Vagina (tissue), 2 donors: ENCODE data around the gene MYO1H. TPM values are rescaled to one million over a fixed set of nuclear protein-coding genes. Genes with fewer than 3 reads are reported as not detected.

Experiments
- DNase-seq, 2 donors: peaks; one replicate each; pipeline ENCODE4 v3.0.0-alpha.2; 2017; ENCODE audit errors: extremely low spot score in 2 of 2
- H3K27ac ChIP-seq: fragments of 200-600 bp; sonication (generic); one replicate; pipeline ENCODE4 v1.5.1; 2019
- H3K27me3 ChIP-seq: fragments of 200-600 bp; sonication (generic); one replicate; pipeline ENCODE4 v1.5.1; 2019
- H3K36me3 ChIP-seq, 2 donors: fragments of 200-600 bp; sonication (generic); one replicate each; pipeline ENCODE4 v1.5.1; 2017 to 2019
- H3K4me1 ChIP-seq: fragments of 200-600 bp; sonication (generic); one replicate; pipeline ENCODE4 v1.5.1; 2019
- H3K4me3 ChIP-seq, 2 donors: fragments of 200-600 bp; sonication (generic); 1 replicate in 1 of 2; 2 replicates in 1 of 2; pipeline ENCODE4 v1.5.1; 2016 to 2019
- H3K9me3 ChIP-seq: fragments of 200-600 bp; sonication (generic); one replicate; pipeline ENCODE4 v1.5.1; 2019
- POLR2A ChIP-seq, 2 donors: fragments of 450-650 bp; IDR thresholded peaks; one replicate each; pipeline ENCODE4 v1.6.1; 2017; ENCODE audit warnings: antibody characterized with exemption in 2 of 2, mild to moderate bottlenecking in 2 of 2, moderate library complexity in 2 of 2
- POLR2AphosphoS5 ChIP-seq, 2 donors: sonication (generic); formaldehyde crosslinking; IDR thresholded peaks; one replicate each; pipeline ENCODE4 v1.9.0; 2017; ENCODE audit warnings: antibody characterized with exemption in 2 of 2, mild to moderate bottlenecking in 2 of 2, low read depth in 1 of 2; ENCODE audit not compliant: insufficient read depth in 1 of 2
- intact Hi-C: fragments of 100-400 bp; cut with DNase I; formaldehyde crosslinking; loops from one replicate; pipeline ENCODE4 v1.15.1; 2023
- total RNA-seq: library from RNA; depleted of rRNA; stranded (reverse); fragments of >200 nt; gene quantifications from one replicate; pipeline ENCODE4 v1.2.3, GENCODE V29; 2016
- TF ChIP-seq, protein P1 (sequence below), 3 experiments: fragments of 450-650 bp in 2 of 3; fragments of 200-600 bp in 1 of 3; sonication (generic) in 1 of 3; IDR thresholded peaks; one replicate each; pipeline ENCODE4 v1.5.1; 2017 to 2019; ENCODE audit warnings: antibody characterized with exemption in 3 of 3, mild to moderate bottlenecking in 2 of 3, moderate library complexity in 2 of 3

The MYO1H gene
- total RNA-seq, 1 donor from 2014 or later, result not detected

DNA sequence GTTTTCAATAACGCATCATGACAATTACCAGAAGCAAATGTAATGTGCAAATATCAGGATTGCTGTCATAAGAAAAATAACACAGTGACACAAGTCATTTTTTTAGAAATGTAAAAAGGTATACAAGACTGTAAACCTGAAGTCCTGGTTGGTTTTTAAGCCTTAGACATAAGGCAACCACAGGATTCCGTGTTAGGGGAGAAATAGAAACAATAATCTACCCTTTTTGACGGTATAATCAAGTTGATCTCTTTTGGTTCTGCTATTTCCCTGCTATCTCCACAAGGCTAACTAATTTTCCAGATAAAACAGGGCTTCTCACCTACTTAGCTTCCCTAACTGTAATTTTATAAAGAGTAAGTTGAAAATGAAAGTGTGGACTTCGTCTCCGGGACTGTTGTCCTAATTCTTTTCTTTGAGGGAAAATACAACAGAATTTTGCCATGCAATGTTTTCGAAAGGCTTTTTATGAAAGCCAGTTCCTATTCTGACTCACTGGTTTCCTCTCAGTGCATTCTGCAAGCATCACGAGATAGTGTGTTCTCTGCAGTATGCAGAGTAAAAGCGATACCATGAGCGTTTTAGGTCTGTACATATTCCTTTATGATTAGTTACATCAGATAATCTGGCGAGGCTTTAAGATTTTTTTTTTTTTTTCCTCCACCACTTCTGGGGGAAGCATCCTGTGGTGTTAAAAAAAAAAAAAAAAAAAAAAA, 10.6 kb downstream of the MYO1H start:
- intact Hi-C loops, result no loop called here
- H3K4me3 ChIP-seq, result no peak overlapping the region
- TF ChIP-seq, protein P1, sequence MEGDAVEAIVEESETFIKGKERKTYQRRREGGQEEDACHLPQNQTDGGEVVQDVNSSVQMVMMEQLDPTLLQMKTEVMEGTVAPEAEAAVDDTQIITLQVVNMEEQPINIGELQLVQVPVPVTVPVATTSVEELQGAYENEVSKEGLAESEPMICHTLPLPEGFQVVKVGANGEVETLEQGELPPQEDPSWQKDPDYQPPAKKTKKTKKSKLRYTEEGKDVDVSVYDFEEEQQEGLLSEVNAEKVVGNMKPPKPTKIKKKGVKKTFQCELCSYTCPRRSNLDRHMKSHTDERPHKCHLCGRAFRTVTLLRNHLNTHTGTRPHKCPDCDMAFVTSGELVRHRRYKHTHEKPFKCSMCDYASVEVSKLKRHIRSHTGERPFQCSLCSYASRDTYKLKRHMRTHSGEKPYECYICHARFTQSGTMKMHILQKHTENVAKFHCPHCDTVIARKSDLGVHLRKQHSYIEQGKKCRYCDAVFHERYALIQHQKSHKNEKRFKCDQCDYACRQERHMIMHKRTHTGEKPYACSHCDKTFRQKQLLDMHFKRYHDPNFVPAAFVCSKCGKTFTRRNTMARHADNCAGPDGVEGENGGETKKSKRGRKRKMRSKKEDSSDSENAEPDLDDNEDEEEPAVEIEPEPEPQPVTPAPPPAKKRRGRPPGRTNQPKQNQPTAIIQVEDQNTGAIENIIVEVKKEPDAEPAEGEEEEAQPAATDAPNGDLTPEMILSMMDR (IDR thresholded peaks at IDR 0.05), result no peak
- TF ChIP-seq POLR2A (IDR thresholded peaks at IDR 0.05) (no peak), POLR2AphosphoS5 (IDR thresholded peaks at IDR 0.05; ENCODE audit: insufficient read depth in 1 of 2, low read depth in 1 of 2) (no peak)

DNA sequence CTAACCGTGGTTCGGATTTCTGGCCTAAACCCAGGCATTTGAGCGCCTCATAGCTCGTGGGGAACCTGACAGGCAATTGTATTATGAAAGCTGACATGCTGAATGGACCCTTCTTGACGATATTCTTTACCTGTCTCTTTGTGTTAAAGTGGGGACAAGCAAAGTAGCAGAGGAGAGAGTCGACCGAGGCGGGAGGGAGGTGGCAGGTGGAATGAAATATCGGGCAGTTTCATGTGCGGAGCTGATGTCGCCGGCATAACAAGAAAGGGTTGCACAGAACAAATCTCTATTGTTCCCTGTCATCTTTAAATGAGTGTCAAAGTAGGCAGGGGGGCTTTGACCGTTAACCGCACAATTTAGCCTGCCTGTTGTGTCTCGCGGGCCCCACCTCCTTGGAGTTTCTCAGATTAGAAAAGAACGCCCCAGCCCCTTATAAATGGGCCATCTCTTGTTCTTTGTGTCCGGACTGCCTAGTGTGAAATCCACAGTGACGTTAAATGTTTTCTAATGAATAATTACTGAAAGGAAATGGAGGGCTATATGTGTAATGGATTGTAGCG, 11.5 kb downstream of the MYO1H start:
- Histone ChIP-seq H3K27ac (no peak overlapping the region), H3K27me3 (no peaks in the 10 kb centered on the region), H3K9me3 (no peaks in the 10 kb centered on the region), H3K36me3 (no peaks in the 10 kb centered on the region), H3K4me3 (no peak overlapping the region), H3K4me1 (no peaks in the 10 kb centered on the region)
- TF ChIP-seq POLR2AphosphoS5 (IDR thresholded peaks at IDR 0.05; ENCODE audit: insufficient read depth in 1 of 2, low read depth in 1 of 2) (no peak), POLR2A (IDR thresholded peaks at IDR 0.05) (no peak)
- TF ChIP-seq, protein P1 (IDR thresholded peaks at IDR 0.05), result no peak
- intact Hi-C loops, result no loop called here
- DNase-seq, result no peak

More for the DNA sequence above, 10.6 kb downstream of the MYO1H start:
- no peak overlapping the region for H3K27ac ChIP-seq
- no peaks in the 10 kb centered on the region for H3K36me3 ChIP-seq
- H3K27me3 ChIP-seq, result no peaks in the 10 kb centered on the region
- no peak for DNase-seq
- H3K9me3 ChIP-seq, result no peaks in the 10 kb centered on the region
- no peaks in the 10 kb centered on the region for H3K4me1 ChIP-seq

- Histone ChIP-seq H3K36me3 (no peaks in the 10 kb centered on the region), H3K27ac (no peak overlapping the region), H3K9me3 (no peaks in the 10 kb centered on the region), H3K4me1 (no peaks in the 10 kb centered on the region), H3K4me3 (no peak overlapping the region), H3K27me3 (no peaks in the 10 kb centered on the region)
- TF ChIP-seq, protein P1 (IDR thresholded peaks at IDR 0.05), result no peak
- TF ChIP-seq POLR2A (IDR thresholded peaks at IDR 0.05), result no peak
- TF ChIP-seq POLR2AphosphoS5 (IDR thresholded peaks at IDR 0.05; ENCODE audit: insufficient read depth in 1 of 2, low read depth in 1 of 2), result no peak
- no peak for DNase-seq
- intact Hi-C loops, result no loop called here
Observed at GRCh38 chr12:109369831-109370230, 22.1 kb downstream of the MYO1H start.

DNA sequence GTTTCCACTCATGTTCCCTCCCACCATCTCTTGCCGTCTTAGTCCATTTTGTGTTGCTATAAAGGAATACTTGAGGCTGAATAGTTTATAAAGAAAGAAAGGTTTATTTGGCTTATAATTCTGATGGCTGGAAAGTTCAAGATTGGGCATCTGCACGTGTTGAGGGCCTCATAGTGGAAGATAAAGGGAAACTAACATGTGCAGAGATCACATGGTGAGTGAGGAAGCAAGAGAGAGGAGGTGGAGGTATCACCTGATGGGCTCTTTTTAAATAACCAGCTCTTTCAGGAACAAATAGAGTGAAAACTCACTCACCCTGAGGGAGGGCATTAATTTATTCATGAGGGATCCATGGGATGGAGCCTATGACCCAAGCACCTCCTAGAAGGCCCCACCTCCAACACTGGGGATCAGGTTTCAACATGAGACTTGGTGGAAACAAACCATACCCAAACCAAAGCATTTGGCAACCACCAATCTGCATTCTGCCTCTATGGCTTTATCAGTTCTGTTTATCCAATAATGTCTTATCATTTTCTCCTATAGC, 29.5 kb downstream of the MYO1H start:
- H3K9me3 ChIP-seq, result no peaks in the 10 kb centered on the region
- no peaks in the 10 kb centered on the region for H3K27me3 ChIP-seq
- H3K4me3 ChIP-seq, result no peak overlapping the region
- TF ChIP-seq, protein P1 (IDR thresholded peaks at IDR 0.05), result no peak
- TF ChIP-seq POLR2AphosphoS5 (IDR thresholded peaks at IDR 0.05; ENCODE audit: insufficient read depth in 1 of 2, low read depth in 1 of 2), result no peak
- TF ChIP-seq POLR2A (IDR thresholded peaks at IDR 0.05), result no peak
- H3K4me1 ChIP-seq, result no peaks in the 10 kb centered on the region
- no peak overlapping the region for H3K27ac ChIP-seq
- no peak for DNase-seq
- intact Hi-C loops, result no loop called here
- H3K36me3 ChIP-seq, result no peaks in the 10 kb centered on the region

DNA sequence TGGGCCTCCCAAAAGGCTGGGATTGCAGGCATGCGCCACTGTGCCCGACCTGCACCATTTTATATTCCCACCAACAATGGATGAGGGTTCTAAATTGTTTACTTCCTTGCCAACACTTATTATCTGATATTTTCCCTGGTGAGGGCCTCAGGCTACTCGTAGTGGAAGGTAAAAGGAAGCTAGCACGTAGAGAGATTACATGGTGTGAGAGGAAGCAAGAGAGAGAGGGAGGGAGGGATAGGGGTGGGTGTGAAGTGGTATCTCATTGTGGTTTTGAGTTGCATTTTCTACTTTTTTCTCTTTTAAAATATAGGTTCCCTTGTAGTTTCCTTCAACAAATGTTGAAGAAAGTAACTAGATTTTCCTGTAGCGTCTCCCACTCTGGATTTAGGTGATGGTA, 30.9 kb downstream of the MYO1H start:
- TF ChIP-seq, protein P1 (IDR thresholded peaks at IDR 0.05), result no peak
- TF ChIP-seq POLR2AphosphoS5 (IDR thresholded peaks at IDR 0.05; ENCODE audit: insufficient read depth in 1 of 2, low read depth in 1 of 2), result no peak
- TF ChIP-seq POLR2A (IDR thresholded peaks at IDR 0.05), result no peak
- no peaks in the 10 kb centered on the region for H3K9me3 ChIP-seq
- no peaks in the 10 kb centered on the region for H3K4me1 ChIP-seq
- H3K27me3 ChIP-seq, result no peaks in the 10 kb centered on the region
- H3K4me3 ChIP-seq, result no peak overlapping the region
- no peak for DNase-seq
- no peaks in the 10 kb centered on the region for H3K36me3 ChIP-seq
- intact Hi-C loops, result no loop called here
- no peak overlapping the region for H3K27ac ChIP-seq
